LNCAP (cell line): Measurements from ENCODE around the gene GPC6.

Source experiments
- CTCF ChIP-seq: fragments of 450-650 bp; IDR thresholded peaks from 2 replicates; pipeline ENCODE4 v1.5.1; 2017; ENCODE audit warnings: mild to moderate bottlenecking

The GPC6 gene

GRCh38 chr13:94339116-94339687 lies 1112.6 kb downstream of the GPC6 start:
- TF ChIP-seq CTCF, result no peak

GRCh38 chr13:94342436-94343242 lies 1116.0 kb downstream of the GPC6 start:
- TF ChIP-seq CTCF, result no peak

GRCh38 chr13:94343243-94343585 lies 1116.6 kb downstream of the GPC6 start:
- TF ChIP-seq CTCF, result no peak

GRCh38 chr13:94344126-94344818 lies 1117.7 kb downstream of the GPC6 start:
- no peak for TF ChIP-seq CTCF

DNA sequence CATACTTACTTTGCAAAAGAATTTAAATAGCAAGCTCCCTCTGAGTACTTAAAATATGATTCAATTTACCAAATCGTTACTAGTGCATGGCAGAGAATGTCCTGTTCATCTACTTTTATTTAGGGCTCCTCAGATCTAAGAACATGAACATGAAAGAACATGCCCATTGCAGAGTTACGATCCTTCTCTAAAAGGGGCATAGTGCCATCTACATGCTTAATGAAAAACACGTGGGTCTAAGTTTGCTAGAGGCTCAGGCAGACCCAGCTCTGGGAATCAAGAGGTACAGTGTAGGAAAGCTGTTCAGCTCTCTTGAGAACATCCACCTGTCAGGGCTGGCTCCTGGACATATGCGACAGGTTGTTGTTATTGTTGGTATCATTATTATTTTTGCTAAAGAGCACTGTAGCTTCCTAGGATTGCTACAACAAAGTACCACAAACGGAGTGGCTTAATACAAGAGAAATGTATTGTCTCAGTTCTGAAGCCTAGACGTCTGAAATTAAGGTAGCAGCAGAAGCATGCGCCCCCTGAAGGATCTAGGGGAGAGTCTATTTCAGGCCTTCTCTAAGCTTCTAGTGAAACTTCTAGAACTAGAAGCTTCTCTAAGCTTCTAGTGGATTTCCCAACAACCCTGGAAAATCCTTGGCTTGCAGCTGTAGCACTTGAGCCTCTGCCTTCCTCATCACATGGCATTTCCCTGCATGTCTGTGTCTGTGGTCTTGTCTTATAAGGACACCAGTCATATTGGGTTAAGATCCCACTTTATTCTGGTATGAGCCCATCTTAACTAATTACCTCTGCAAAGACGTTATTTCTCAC lies 1119.0 kb downstream of the GPC6 start:
- peak; percentile 35; the same call in 1 of the 2 replicates for TF ChIP-seq CTCF

GRCh38 chr13:94346261-94347019 lies 1119.8 kb downstream of the GPC6 start:
- TF ChIP-seq CTCF, result no peak
